Mucosa of descending colon (tissue), 3 donors: ENCODE measurements around the gene NCAPG. TPM values are rescaled to one million over a fixed set of nuclear protein-coding genes. Genes with fewer than 3 reads are reported as not detected.

ENCODE experiments used
- ATAC-seq: fragments of 200-7000 bp; cut with Tn5 transposase; one replicate; pipeline ENCODE4 v1.9.1; 2020; ENCODE audit warnings: mild to moderate bottlenecking, moderate library complexity
- DNase-seq, 3 donors: peaks; one replicate each; pipeline ENCODE4 v3.0.0-alpha.2; 2020
- H3K36me3 ChIP-seq: fragments of 200-600 bp; one replicate; pipeline ENCODE4 v1.8.0; 2021; ENCODE audit warnings: low read depth, mild to moderate bottlenecking
- H3K4me1 ChIP-seq: fragments of 200-600 bp; one replicate; pipeline ENCODE4 v1.8.0; 2021; ENCODE audit warnings: low read depth, mild to moderate bottlenecking
- H3K4me3 ChIP-seq: fragments of 200-600 bp; one replicate; pipeline ENCODE4 v1.8.0; 2021; ENCODE audit warnings: mild to moderate bottlenecking
- H3K9me3 ChIP-seq: fragments of 200-600 bp; one replicate; pipeline ENCODE4 v1.8.0; 2021; ENCODE audit warnings: mild to moderate bottlenecking
- CTCF ChIP-seq: fragments of 200-600 bp; IDR thresholded peaks from one replicate; pipeline ENCODE4 v1.8.0; 2022; ENCODE audit warnings: antibody characterized with exemption, mild to moderate bottlenecking
- intact Hi-C, 2 donors: fragments of 100-400 bp; cut with DNase I in 1 of 2; cut with micrococcal nuclease in 1 of 2; formaldehyde crosslinking; loops; one replicate each; pipeline versions ENCODE4 v1.11.0 to v1.11.1; 2022; cut with DNase I, micrococcal nuclease
- total RNA-seq, 3 donors: library from RNA; stranded (reverse); fragmentation: NEBNext Ultra II Directional in 2 of 3; extraction: Animal tissue kit (Norgen Biotek cat#: 25700) in 2 of 3; gene quantifications; one replicate each; pipeline versions ENCODE4 v1.2.1 to v1.2.4, GENCODE V29; 2021 to 2023
- donor health status: DM: no; HTN: no; CAD: no; lungs with moderate emphysema.
- donor health status: DM: no; HTN: no; CAD: no.
- donor health status: DM: no; HTN: yes; CAD: no.

NCAPG gene
- total RNA-seq, 3 donors from 2014 or later = 3.0 to 9.7 (median 3.4) TPM

- Histone ChIP-seq H3K4me3 (no peak overlapping the region), H3K36me3 (no peaks in the 10 kb centered on the region), H3K9me3 (no peaks in the 10 kb centered on the region), H3K4me1 (no peaks in the 10 kb centered on the region)
- DNase-seq = no peak
- no peak for TF ChIP-seq CTCF
- ATAC-seq = no peak
- intact Hi-C loops = no loop called here
Observed at GRCh38 chr4:17773135-17773698, 37.6 kb upstream of the NCAPG start.

- intact Hi-C loops = no loop called here
- no peak for TF ChIP-seq CTCF
- Histone ChIP-seq H3K9me3 (no peaks in the 10 kb centered on the region), H3K4me3 (no peak overlapping the region), H3K4me1 (peaks cover 14% of the 10 kb centered on the region), H3K36me3 (no peaks in the 10 kb centered on the region)
- DNase-seq (no peak), ATAC-seq (no peak)
Observed at GRCh38 chr4:17778431-17778830, 32.3 kb upstream of the NCAPG start.

GRCh38 chr4:17780501-17781299 is 30.1 kb upstream of the NCAPG start:
- no peak for DNase-seq
- peak; percentile 34 for ATAC-seq
- intact Hi-C loops = no loop called here

GRCh38 chr4:17781300-17782287 is 29.2 kb upstream of the NCAPG start, which contains the start of gene FAM184B:
Gene FAM184B (minus strand): TSS chr4:17781621. CDS start chr4:17781299, 322 bp downstream.
- ATAC-seq = peak; percentile 30
- H3K36me3 ChIP-seq = no peaks in the 10 kb centered on the region
- TF ChIP-seq CTCF = no peak
- no peaks in the 10 kb centered on the region for H3K9me3 ChIP-seq
- H3K4me3 ChIP-seq = no peak within 1 kb of the TSS
- intact Hi-C loops = no loop called here
- H3K4me1 ChIP-seq = peaks cover 14% of the 10 kb centered on the region
- no peak for DNase-seq

More at GRCh38 chr4:17780501-17781299, 30.1 kb upstream of the NCAPG start:
- no peak overlapping the region for H3K4me3 ChIP-seq
- no peaks in the 10 kb centered on the region for H3K9me3 ChIP-seq
- TF ChIP-seq CTCF = no peak
- peaks cover 14% of the 10 kb centered on the region for H3K4me1 ChIP-seq
- no peaks in the 10 kb centered on the region for H3K36me3 ChIP-seq

GRCh38 chr4:17785858-17786257 is 24.9 kb upstream of the NCAPG start:
- Histone ChIP-seq H3K36me3 (no peaks in the 10 kb centered on the region), H3K4me1 (peaks cover 9% of the 10 kb centered on the region), H3K9me3 (no peaks in the 10 kb centered on the region), H3K4me3 (no peak overlapping the region)
- intact Hi-C loops = no loop called here
- no peak for ATAC-seq
- no peak for TF ChIP-seq CTCF
- no peak for DNase-seq
